PFSK-1 (cell line): Measurements from ENCODE around the gene TRIM47.

ENCODE experiments used
- FOXP2 ChIP-seq: optimal IDR thresholded peaks from 2 replicates; pipeline ENCODE3; 2011; ENCODE audit warnings: borderline replicate concordance, control low read depth, inconsistent platforms; ENCODE audit not compliant: insufficient read depth; ENCODE audit errors: extremely low read length, extremely low read depth
- POLR2AphosphoS5 ChIP-seq: IDR thresholded peaks from 2 replicates; pipeline ENCODE4 v1.6.1; 2012; ENCODE audit warnings: low read depth, mild to moderate bottlenecking, control low read depth, low read length, moderate library complexity
- REST ChIP-seq, 2 experiments: IDR thresholded peaks; 2 replicates each; pipeline versions ENCODE4 v1.6.1 to v1.8.0; 2011 to 2012; ENCODE audit warnings: low read depth in 2 of 2, low read length in 2 of 2, control low read depth in 1 of 2, inconsistent platforms in 1 of 2, mild to moderate bottlenecking in 1 of 2, moderate library complexity in 1 of 2; ENCODE audit not compliant: insufficient read depth in 1 of 2
- SIN3A ChIP-seq: IDR thresholded peaks from 2 replicates; pipeline ENCODE4 v1.6.1; 2012; ENCODE audit warnings: mild to moderate bottlenecking, low read length, moderate library complexity, borderline replicate concordance; ENCODE audit not compliant: insufficient read depth
- TAF1 ChIP-seq: IDR thresholded peaks from 2 replicates; pipeline ENCODE4 v1.6.1; 2012; ENCODE audit warnings: low read length, control low read depth, borderline replicate concordance; ENCODE audit not compliant: insufficient read depth

DNA sequence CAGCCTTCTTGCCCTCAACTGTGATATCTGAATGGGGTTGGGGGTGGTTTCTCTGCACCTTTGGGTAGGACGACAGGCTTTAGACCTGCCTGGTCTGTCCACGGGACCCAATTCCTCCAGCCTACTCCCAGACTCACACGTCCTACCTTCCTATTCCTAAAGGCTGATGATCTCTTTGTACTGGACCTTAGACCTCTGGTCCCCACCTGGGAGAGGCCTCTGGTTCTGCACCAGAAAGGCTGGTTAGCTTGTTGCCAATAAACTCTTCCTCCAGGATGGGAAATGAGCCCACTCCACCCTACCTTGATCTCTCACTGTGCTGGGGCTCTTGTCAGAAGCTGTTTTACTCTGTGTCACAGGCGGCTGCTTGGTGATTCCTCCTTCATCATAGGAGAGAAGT, 48.1 kb upstream of the TRIM47 start:
- no peak for TF ChIP-seq POLR2AphosphoS5
- no peak for TF ChIP-seq SIN3A
- TF ChIP-seq TAF1: no peak
- TF ChIP-seq REST (IDR thresholded peaks at IDR 0.05; ENCODE audit: insufficient read depth in 1 of 2, low read depth in 2 of 2, low read length in 2 of 2): no peak
- no peak for TF ChIP-seq FOXP2
